HUES64 (cell line): ENCODE results near the gene SARM1.

ENCODE experiments used
- H3K27ac ChIP-seq: 2 replicates; pipeline ENCODE4 v1.7.0; 2013; ENCODE audit warnings: low read depth, low read length, inconsistent platforms
- H3K27me3 ChIP-seq: 2 replicates; pipeline ENCODE4 v1.6.1; 2013; ENCODE audit warnings: mild to moderate bottlenecking, low read length; ENCODE audit not compliant: insufficient read depth
- H3K36me3 ChIP-seq: 2 replicates; pipeline ENCODE4 v1.6.1; 2013; ENCODE audit warnings: mild to moderate bottlenecking, low read length; ENCODE audit not compliant: insufficient read depth
- H3K4me1 ChIP-seq: 2 replicates; pipeline ENCODE4 v1.6.1; 2013; ENCODE audit warnings: mild to moderate bottlenecking, low read length, moderate library complexity; ENCODE audit not compliant: insufficient read depth
- H3K4me3 ChIP-seq: 2 replicates; pipeline ENCODE4 v1.5.1; 2013; ENCODE audit warnings: mild to moderate bottlenecking, low read length, moderate library complexity
- H3K9ac ChIP-seq: 2 replicates; pipeline ENCODE4 v1.6.1; 2013; ENCODE audit warnings: mild to moderate bottlenecking, low read depth, low read length
- H3K9me3 ChIP-seq: 2 replicates; pipeline ENCODE4 v1.6.1; 2013; ENCODE audit warnings: low read depth, low read length; ENCODE audit not compliant: insufficient read depth
- WGBS: fragments of 150-250, 120-280 bp; methylation state at CpG from one replicate; pipeline ENCODE4 v1.1.7; 2013; ENCODE audit warnings: missing lambda C conversion rate; 5-methylcytosine and 5-hydroxymethylcytosine counted together

The SARM1 gene

GRCh38 chr17:28342313-28342712, 29.2 kb upstream of the SARM1 start:
- Histone ChIP-seq H3K36me3 (peaks cover 74% of the 10 kb centered on the region), H3K4me1 (peaks cover 2% of the 10 kb centered on the region; the same call in 1 of the 2 replicates), H3K27me3 (no peaks in the 10 kb centered on the region), H3K9ac (no peak overlapping the region), H3K9me3 (no peaks in the 10 kb centered on the region), H3K27ac (no peak overlapping the region), H3K4me3 (no peak overlapping the region)
- 95% methylated on average over 14 of the region's 14 CpGs for WGBS

GRCh38 chr17:28343491-28343932, 28.0 kb upstream of the SARM1 start:
- Histone ChIP-seq H3K9me3 (no peaks in the 10 kb centered on the region), H3K27me3 (no peaks in the 10 kb centered on the region), H3K4me3 (no peak overlapping the region), H3K9ac (no peak overlapping the region), H3K27ac (no peak overlapping the region), H3K36me3 (peaks cover 85% of the 10 kb centered on the region), H3K4me1 (peaks cover 2% of the 10 kb centered on the region; the same call in 1 of the 2 replicates)
- 97% methylated on average over 10 of the region's 10 CpGs for WGBS

DNA sequence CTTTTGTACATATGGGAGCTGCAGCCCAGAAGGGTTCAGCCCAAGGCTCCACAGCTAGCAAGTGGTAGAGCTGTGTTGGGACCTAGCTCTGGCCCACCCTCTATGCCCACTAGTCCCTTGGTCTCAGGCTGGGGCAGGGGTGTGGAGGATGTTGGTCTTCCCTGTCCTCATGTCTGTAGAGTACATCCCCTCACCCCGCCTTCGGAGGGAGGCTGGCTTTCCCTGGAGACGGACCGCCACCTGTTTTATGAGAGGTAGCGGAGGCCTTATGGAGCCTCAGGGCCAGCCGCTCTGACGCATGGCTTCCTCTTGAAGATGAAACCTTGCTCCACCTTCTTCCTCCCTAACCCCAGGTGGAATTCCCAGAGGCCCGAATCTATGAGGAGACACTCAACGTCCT, 27.5 kb upstream of the SARM1 start:
- 95% methylated on average over 9 of the region's 9 CpGs for WGBS
- no peaks in the 10 kb centered on the region for H3K27me3 ChIP-seq
- no peak overlapping the region for H3K27ac ChIP-seq
- no peak overlapping the region for H3K4me3 ChIP-seq
- peaks cover 2% of the 10 kb centered on the region; the same call in 1 of the 2 replicates for H3K4me1 ChIP-seq
- H3K36me3 ChIP-seq: peaks cover 90% of the 10 kb centered on the region
- H3K9ac ChIP-seq: no peak overlapping the region
- H3K9me3 ChIP-seq: no peaks in the 10 kb centered on the region

DNA sequence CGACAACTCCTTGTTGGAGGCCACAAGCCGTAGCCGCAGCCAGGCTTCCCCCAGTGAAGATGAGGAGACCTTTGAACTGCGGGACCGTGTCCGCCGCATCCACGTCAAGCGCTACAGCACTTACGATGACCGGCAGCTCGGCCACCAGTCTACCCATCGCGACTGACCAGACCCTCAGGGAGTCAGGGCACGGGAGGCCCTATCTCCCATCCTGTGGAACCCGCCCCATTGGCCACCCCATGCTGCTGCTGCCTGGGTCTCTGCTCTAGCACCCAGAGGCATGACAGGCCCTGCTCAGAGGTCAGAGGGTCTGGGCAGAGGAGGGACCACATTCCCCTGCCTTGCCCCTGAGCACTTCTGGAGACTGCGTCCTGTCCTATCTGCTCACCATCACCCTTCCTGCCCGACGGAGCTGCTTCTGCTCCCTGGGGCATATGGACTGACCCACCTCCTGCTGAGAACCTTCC, 27.0 kb upstream of the SARM1 start:
- Histone ChIP-seq H3K4me3 (no peak overlapping the region), H3K9me3 (no peaks in the 10 kb centered on the region), H3K9ac (no peak overlapping the region), H3K27me3 (no peaks in the 10 kb centered on the region), H3K4me1 (peaks cover 2% of the 10 kb centered on the region; the same call in 1 of the 2 replicates), H3K36me3 (peaks cover 94% of the 10 kb centered on the region), H3K27ac (no peak overlapping the region)
- 95% methylated on average over 19 of the region's 19 CpGs for WGBS

GRCh38 chr17:28345419-28346198, 25.9 kb upstream of the SARM1 start:
- Histone ChIP-seq H3K9me3 (no peaks in the 10 kb centered on the region), H3K4me1 (peaks cover 2% of the 10 kb centered on the region; the same call in 1 of the 2 replicates), H3K36me3 (peaks cover 95% of the 10 kb centered on the region), H3K27ac (peak overlapping the region; percentile 63; the same call in 1 of the 2 replicates), H3K27me3 (no peaks in the 10 kb centered on the region), H3K9ac (no peak overlapping the region), H3K4me3 (no peak overlapping the region)
- 91% methylated on average over 13 of the region's 13 CpGs for WGBS

- no peak overlapping the region for H3K9ac ChIP-seq
- H3K4me1 ChIP-seq: peaks cover 2% of the 10 kb centered on the region; the same call in 1 of the 2 replicates
- peak overlapping the region; percentile 63; the same call in 1 of the 2 replicates for H3K27ac ChIP-seq
- 63% methylated on average over 2 of the region's 2 CpGs for WGBS
- peaks cover 96% of the 10 kb centered on the region for H3K36me3 ChIP-seq
- no peaks in the 10 kb centered on the region for H3K9me3 ChIP-seq
- H3K27me3 ChIP-seq: no peaks in the 10 kb centered on the region
- no peak overlapping the region for H3K4me3 ChIP-seq
These were observed 25.3 kb upstream of the SARM1 start for GRCh38 chr17:28346199-28346580.

DNA sequence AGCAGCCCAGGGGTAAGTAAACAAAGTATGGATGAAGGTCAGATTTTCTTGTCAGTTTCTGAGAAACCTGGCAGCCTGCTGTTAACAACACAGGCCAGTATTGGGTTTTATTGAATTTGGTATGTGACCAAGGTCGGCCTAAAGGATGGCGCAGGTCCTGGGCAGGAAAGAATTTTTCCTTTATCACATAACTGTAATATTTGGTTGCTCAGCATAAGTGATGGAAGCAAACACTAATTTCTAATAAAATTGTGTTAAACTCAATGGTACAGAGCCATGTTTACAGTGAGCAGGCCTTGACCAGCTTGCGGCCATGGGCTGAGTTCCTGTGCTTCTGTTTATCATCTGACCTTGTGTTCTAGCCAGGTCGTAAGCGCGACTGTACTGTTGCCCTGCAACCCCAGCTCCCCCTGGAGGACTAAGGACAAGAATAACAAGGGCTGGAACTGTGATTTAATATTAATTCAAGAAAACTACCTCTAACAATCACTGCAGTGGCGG, 24.7 kb upstream of the SARM1 start:
- no peak overlapping the region for H3K9ac ChIP-seq
- H3K4me3 ChIP-seq: no peak overlapping the region
- WGBS: 77% methylated on average over 5 of the region's 7 CpGs
- peaks cover 96% of the 10 kb centered on the region for H3K36me3 ChIP-seq
- peak overlapping the region; percentile 62; the same call in 1 of the 2 replicates for H3K27ac ChIP-seq
- no peaks in the 10 kb centered on the region for H3K9me3 ChIP-seq
- H3K27me3 ChIP-seq: no peaks in the 10 kb centered on the region
- peaks cover 2% of the 10 kb centered on the region; the same call in 1 of the 2 replicates for H3K4me1 ChIP-seq

DNA sequence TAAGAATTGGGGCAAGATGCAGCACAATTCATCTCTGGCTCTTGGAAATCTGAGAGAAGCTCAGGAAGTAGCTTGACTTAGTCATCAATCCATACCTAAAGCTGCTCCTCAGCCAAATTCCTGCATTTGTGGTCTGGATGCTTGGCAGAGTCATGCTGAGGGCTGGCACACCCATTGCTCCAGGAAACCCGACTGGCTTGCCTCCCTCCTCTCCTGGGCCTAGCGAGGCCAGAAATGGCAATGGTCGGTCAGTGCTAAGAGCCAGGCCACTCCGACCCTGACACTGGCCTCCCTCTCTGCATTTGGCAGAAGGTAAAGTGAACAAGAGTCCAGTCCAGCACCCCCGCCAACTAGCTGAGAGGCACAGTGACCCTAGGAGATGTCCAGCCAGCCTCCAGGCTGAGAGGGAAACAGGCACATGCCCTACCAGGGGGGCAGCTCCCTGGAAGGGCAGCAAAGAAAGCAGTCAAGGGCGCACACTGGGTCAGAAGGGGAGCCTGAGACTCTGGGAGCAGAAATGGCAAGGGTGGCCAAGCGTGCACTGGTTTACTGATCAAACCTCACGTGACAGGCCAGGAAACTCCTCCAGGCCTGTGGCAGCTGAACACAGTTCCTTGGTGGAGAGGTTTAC, 24.1 kb upstream of the SARM1 start:
- H3K4me3 ChIP-seq: no peak overlapping the region
- WGBS: 88% methylated on average over 8 of the region's 8 CpGs
- peaks cover 2% of the 10 kb centered on the region; the same call in 1 of the 2 replicates for H3K4me1 ChIP-seq
- peaks cover 96% of the 10 kb centered on the region for H3K36me3 ChIP-seq
- peak overlapping the region; percentile 62; the same call in 1 of the 2 replicates for H3K27ac ChIP-seq
- no peaks in the 10 kb centered on the region for H3K27me3 ChIP-seq
- H3K9me3 ChIP-seq: no peaks in the 10 kb centered on the region
- no peak overlapping the region for H3K9ac ChIP-seq

- Histone ChIP-seq H3K36me3 (peaks cover 95% of the 10 kb centered on the region), H3K27ac (no peak overlapping the region), H3K4me1 (peaks cover 2% of the 10 kb centered on the region; the same call in 1 of the 2 replicates), H3K9me3 (no peaks in the 10 kb centered on the region), H3K4me3 (no peak overlapping the region), H3K9ac (no peak overlapping the region), H3K27me3 (no peaks in the 10 kb centered on the region)
- WGBS: 73% methylated on average over 3 of the region's 3 CpGs
These were observed 22.5 kb upstream of the SARM1 start for GRCh38 chr17:28348979-28349378.

GRCh38 chr17:28350271-28350670, 21.2 kb upstream of the SARM1 start:
- Histone ChIP-seq H3K9me3 (no peaks in the 10 kb centered on the region), H3K4me3 (no peak overlapping the region), H3K36me3 (peaks cover 95% of the 10 kb centered on the region), H3K4me1 (peaks cover 2% of the 10 kb centered on the region; the same call in 1 of the 2 replicates), H3K27ac (no peak overlapping the region), H3K9ac (no peak overlapping the region), H3K27me3 (no peaks in the 10 kb centered on the region)
- 97% methylated on average over 7 of the region's 7 CpGs for WGBS
